ENCODE measurements around the gene WWC2.

- TF ChIP-seq CTCF (IDR thresholded peaks at IDR 0.05), result no peak
- TF ChIP-seq POLR2A (IDR thresholded peaks at IDR 0.05), result no peak
Observed at GRCh38 chr4:183240581-183241321, 141.7 kb downstream of the WWC2 start.
